HuH-7 (cell line): ENCODE data around the gene ADK.
A peak's percentile ranks its signal among the peaks of the same experiment; 100 is the strongest.
"Not testable (repeated sequence)": the region's sequence is repeated elsewhere in the genome, so short reads cannot be mapped to it uniquely, and the experiment has no call there.

Source experiments
- DNase-seq: peaks from one replicate; pipeline ENCODE4 v3.0.0; 2011; ENCODE audit warnings: low spot score

The ADK gene

GRCh38 chr10:74146980-74147379, 4.0 kb upstream of the ADK start:
- DNase-seq: not testable (repeated sequence)

- peak; percentile 60 for DNase-seq
Observed at GRCh38 chr10:74150204-74150989, 624 bp upstream of the ADK start, which contains the start of gene AP3M1. Gene AP3M1 (minus strand): TSS chr10:74150828. CDS start chr10:74138379, 12,449 bp downstream.

- DNase-seq: no peak
Observed at GRCh38 chr10:74151879-74152722, 1.1 kb downstream of the ADK start.

- DNase-seq: no peak
Observed at GRCh38 chr10:74153123-74153522, 2.1 kb downstream of the ADK start.

- DNase-seq: no peak
Observed at GRCh38 chr10:74153676-74154075, 2.7 kb downstream of the ADK start.

GRCh38 chr10:74156919-74157289, 5.9 kb downstream of the ADK start:
- no peak for DNase-seq

GRCh38 chr10:74160013-74160412, 9.0 kb downstream of the ADK start:
- DNase-seq: no peak

- DNase-seq: no peak
Observed at GRCh38 chr10:74163319-74164068, 12.5 kb downstream of the ADK start.

GRCh38 chr10:74164716-74165529, 13.9 kb downstream of the ADK start:
- no peak for DNase-seq

- no peak for DNase-seq
Observed at GRCh38 chr10:74165530-74165901, 14.5 kb downstream of the ADK start.

- no peak for DNase-seq
Observed at GRCh38 chr10:74167443-74167842, 16.4 kb downstream of the ADK start.

GRCh38 chr10:74171625-74172024, 20.6 kb downstream of the ADK start:
- no peak for DNase-seq

- DNase-seq: no peak
Observed at GRCh38 chr10:74174521-74174920, 23.5 kb downstream of the ADK start.

- DNase-seq: no peak
Observed at GRCh38 chr10:74175510-74176379, 24.7 kb downstream of the ADK start.

- peak; percentile 69 for DNase-seq
Observed at GRCh38 chr10:74176380-74177139, 25.5 kb downstream of the ADK start.

GRCh38 chr10:74177140-74177677, 26.2 kb downstream of the ADK start:
- peak; percentile 48 for DNase-seq

- no peak for DNase-seq
Observed at GRCh38 chr10:74178042-74178791, 27.2 kb downstream of the ADK start.

GRCh38 chr10:74179111-74179710, 28.2 kb downstream of the ADK start:
- no peak for DNase-seq
